GM06990 (cell line): ENCODE results near the gene SEMA3D.

ENCODE experiments used
- DNase-seq: peaks from one replicate; pipeline ENCODE4 v3.0.0-alpha.2; 2011; ENCODE audit not compliant: insufficient read length; ENCODE audit errors: extremely low read depth
- H3K27me3 ChIP-seq: replicated peaks from 2 replicates; pipeline ENCODE4 v1.6.0; 2011; ENCODE audit warnings: low read length; ENCODE audit not compliant: control insufficient read depth, insufficient read depth
- H3K36me3 ChIP-seq: 2 replicates; pipeline ENCODE4 v1.5.1; 2011; ENCODE audit warnings: low read length; ENCODE audit not compliant: control insufficient read depth, insufficient read depth
- H3K4me3 ChIP-seq: replicated peaks from 2 replicates; pipeline ENCODE4 v1.5.1; 2011; ENCODE audit warnings: low read depth, mild to moderate bottlenecking, control low read depth, low read length
- CTCF ChIP-seq: IDR thresholded peaks from 2 replicates; pipeline ENCODE4 v1.5.1; 2011; ENCODE audit warnings: low read length, control low read depth, mild to moderate bottlenecking, inconsistent platforms; ENCODE audit not compliant: insufficient read depth, poor library complexity, severe bottlenecking

Gene SEMA3D

GRCh38 chr7:85150624-85151023, 36.2 kb downstream of the SEMA3D start:
- Histone ChIP-seq H3K27me3 (no peaks in the 10 kb centered on the region), H3K36me3 (no peaks in the 10 kb centered on the region), H3K4me3 (no peak overlapping the region)
- no peak for DNase-seq
- no peak for TF ChIP-seq CTCF

DNA sequence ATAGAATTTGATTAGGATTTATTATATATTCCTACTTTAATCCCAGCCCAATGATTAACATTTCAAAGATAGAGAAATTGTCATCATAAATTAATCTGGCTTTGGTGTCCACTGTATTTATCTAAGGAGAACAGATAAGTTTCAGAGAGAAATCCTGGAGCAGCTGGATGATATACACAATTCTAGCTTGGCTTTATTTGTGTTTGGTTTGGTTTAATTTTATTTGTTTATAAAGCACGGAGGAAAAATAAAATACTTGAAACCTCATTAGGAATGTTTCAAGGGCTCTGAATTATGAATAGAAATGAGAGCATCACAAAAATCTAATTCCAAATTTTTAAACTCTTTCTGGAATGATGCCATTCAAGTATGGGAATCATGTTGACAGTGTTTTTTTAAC, 42.1 kb downstream of the SEMA3D start:
- Histone ChIP-seq H3K36me3 (no peaks in the 10 kb centered on the region), H3K27me3 (no peaks in the 10 kb centered on the region), H3K4me3 (no peak overlapping the region)
- no peak for TF ChIP-seq CTCF
- no peak for DNase-seq

GRCh38 chr7:85135977-85136376, 50.9 kb downstream of the SEMA3D start:
- no peaks in the 10 kb centered on the region for H3K27me3 ChIP-seq
- no peaks in the 10 kb centered on the region for H3K36me3 ChIP-seq
- no peak for TF ChIP-seq CTCF
- no peak for DNase-seq
- no peak overlapping the region for H3K4me3 ChIP-seq

DNA sequence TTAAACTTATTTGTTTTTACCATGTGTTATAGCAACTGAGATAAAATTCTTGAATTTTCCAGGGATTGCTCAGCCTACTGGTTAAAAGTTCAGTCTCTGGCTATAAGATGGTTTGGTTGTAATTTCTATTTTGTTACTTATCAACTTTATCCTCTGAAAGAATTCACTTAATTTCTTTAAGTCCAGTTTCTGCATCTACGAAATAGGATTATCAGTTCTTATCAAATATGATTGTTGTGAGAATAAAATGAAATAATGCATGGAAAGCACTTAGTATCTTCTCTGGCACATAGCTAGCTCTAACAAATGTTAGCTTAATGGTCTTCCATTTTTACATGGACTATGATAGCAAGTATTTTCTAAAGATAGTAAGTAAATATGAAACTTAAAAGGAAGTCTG, 53.3 kb downstream of the SEMA3D start:
- DNase-seq = no peak
- no peak for TF ChIP-seq CTCF
- H3K36me3 ChIP-seq = no peaks in the 10 kb centered on the region
- no peaks in the 10 kb centered on the region for H3K27me3 ChIP-seq
- H3K4me3 ChIP-seq = no peak overlapping the region

GRCh38 chr7:85133006-85133405, 53.9 kb downstream of the SEMA3D start:
- DNase-seq = no peak
- no peak overlapping the region for H3K4me3 ChIP-seq
- no peak for TF ChIP-seq CTCF
- no peaks in the 10 kb centered on the region for H3K27me3 ChIP-seq
- H3K36me3 ChIP-seq = no peaks in the 10 kb centered on the region

DNA sequence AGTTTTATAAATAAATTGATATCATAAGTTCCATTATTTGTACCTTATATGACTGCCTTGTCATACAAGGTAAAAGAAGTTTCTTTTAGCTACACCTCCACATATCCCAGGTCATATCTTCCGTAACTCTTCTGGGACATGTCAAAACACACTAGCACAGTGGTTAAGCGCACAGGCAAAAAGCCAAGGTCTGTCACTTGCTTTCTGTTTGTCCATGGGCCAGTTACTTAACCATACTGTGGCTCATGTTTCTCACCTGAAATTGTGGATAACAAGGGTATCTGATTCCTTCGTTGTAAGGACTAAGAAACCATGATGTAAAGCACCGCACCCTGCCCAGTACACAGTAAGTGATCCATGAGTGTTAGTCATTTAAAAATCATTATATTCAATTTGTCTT, 56.2 kb downstream of the SEMA3D start:
- Histone ChIP-seq H3K36me3 (no peaks in the 10 kb centered on the region), H3K4me3 (no peak overlapping the region), H3K27me3 (no peaks in the 10 kb centered on the region)
- DNase-seq = no peak
- TF ChIP-seq CTCF = no peak
